Measurements from ENCODE around the gene KCNK6. TPM values are rescaled to one million over a fixed set of nuclear protein-coding genes. Genes with fewer than 3 reads are reported as not detected.

Gene KCNK6
- total RNA-seq, 1 donor from 2014 or later: 9.2 TPM

DNA sequence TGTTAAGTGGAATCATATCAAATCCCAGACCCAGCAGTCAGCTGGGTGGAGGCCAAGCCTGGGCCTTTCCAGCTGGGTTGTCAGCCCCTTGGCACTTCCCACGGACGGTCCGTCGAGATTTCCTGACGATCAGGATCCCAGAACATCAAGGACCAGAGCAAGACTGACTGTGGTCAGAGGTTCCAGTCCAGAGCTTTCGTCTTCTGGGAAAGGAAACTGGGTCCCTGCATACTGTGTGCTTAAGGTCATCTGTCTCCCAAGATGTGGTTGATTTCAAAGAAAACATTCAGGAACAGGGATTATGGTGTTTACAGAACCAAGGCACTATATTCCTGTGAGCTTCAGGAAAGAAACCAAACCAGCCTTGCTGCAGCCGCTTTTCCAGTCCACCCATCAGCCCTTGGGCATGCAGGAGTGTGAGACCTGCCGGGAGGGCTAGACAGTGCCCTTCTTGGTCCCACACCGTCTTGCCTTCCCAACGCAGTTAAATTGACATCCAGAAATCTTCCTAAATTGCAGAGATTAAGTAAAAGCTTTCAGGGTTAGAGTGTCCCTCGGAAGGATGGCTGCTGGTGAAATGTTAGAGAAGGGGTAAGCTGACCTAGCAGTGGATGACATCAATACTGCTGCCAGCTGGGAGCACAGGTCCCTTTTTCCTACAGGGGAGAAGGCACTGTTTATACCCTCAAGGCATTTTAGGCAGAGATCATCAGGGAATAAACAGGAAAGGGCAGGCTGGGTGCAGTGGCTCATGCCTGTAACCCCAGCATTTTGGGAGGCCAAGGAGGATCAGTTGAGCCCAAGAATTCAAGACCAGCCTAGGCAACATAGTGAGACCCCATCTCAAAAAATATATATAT, 20.6 kb upstream of the KCNK6 start:
- no peak for DNase-seq

GRCh38 chr19:38303517-38304351, 15.9 kb upstream of the KCNK6 start, which contains the start of gene C19orf33:
C19orf33 (plus strand) TSS chr19:38304251; CDS start chr19:38304262, 11 bp downstream.
- DNase-seq: no peak

DNA sequence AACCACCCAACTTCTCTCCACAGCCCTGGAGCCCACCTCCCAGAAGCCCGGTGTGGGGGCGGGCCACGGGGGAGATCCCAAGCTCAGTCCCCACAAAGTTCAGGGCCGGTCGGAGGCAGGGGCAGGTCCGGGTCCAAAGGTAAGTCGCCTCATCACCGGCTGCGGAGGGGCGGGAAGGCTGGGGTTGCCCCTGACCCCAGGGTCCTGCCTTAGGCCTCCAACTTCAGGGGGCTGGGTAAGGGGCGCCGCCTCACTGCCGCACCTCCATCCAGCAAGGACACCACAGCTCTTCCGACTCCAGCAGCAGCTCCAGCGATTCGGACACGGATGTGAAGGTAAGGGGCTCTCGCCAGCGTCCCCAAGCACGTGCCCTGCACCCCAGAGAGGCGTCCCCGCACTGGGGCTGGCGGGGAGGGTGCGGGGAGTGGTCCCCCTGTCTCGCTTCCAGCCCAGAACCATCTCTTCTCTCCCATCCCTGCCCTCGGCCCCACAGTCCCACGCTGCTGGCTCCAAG, 15.2 kb upstream of the KCNK6 start:
- DNase-seq: no peak

DNA sequence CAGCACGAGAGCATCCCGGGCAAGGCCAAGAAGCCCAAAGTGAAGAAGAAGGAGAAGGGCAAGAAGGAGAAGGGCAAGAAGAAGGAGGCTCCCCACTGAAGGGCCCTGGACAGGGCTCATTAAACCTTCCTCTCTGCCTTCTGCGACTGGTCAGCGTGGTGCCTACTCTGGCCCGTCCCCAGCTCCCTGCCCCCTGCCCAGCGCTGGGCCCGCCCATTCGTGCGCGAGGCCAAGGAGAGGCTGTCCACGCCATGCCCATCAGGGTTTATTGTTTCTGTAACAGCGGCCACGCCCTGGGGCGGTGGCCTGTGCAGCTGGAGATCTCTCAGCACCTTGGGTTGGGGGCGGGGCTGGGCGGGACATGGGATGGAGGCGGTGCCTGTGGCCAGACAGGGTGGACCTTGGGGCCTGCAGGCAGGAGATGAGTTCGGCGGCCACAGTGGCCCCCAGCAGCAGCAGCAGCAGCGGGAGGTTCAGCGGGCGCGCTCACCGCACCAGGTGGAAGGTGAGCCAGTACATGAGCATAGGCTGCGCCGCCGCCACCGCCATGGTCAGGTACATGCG, 14.7 kb upstream of the KCNK6 start:
- no peak for DNase-seq

DNA sequence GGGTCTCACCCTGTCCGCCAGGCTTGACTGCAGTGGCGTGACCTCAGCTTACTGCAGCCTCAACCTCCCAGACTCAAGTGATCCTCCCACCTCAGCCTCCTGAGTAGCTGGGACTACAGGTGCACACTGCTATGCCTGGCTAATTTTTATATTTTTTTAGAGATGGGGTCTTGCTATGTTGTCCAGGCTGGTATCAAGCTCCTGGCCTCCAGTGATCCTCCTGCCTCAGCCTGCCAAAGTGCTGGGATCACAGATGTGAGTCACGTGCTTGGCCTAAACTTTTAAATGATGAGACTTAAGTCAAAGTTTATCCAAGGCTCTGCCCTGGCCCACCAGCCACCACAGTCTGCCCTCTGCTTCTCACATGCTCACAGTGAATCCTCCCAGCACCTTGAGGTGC, 13.4 kb upstream of the KCNK6 start:
- DNase-seq: no peak

DNA sequence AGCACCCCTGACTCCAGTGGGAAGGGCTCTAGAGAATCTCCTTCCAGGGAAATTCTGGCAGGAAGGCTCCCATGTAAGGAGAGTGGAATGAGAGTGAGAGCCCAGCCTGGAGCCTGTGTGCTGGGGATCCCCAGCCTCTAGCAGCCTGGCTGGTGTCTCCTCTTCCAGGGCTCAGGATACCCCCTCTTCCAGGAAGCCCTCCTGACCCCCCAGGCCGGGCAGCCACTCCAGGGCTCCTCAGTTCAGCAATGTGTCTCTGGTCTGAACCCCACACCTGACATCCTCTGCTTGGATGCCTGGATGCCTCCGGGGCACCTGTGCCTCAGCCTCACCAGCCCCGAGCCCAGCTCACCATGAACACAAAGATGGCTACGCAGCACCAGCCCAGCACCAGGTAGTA, 12.6 kb upstream of the KCNK6 start:
- DNase-seq: no peak

- no peak for DNase-seq
These were observed 12.0 kb upstream of the KCNK6 start for GRCh38 chr19:38307597-38307996.

- no peak for DNase-seq
These were observed 11.5 kb upstream of the KCNK6 start for GRCh38 chr19:38308006-38308766.

GRCh38 chr19:38308926-38309614, 10.6 kb upstream of the KCNK6 start:
- DNase-seq: no peak

- no peak for DNase-seq
These were observed 9.9 kb upstream of the KCNK6 start for GRCh38 chr19:38309615-38310278.

DNA sequence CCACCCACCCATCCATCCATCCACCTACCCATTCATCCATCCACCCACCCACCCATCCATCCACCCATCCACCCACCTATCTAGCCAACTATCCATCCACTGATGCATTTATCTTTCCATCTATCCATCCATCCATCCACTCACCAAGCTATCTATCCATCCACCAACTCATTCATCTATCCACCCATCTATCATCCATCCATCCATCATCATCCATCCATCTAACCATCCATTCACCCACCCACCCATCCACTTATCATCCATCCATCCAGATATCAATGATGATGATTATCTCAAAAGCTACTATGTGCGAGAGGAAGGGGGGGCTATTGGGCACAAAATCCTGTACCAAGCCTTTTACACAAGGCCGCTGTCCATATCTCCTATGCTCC, 9.4 kb upstream of the KCNK6 start:
- DNase-seq: no peak

DNA sequence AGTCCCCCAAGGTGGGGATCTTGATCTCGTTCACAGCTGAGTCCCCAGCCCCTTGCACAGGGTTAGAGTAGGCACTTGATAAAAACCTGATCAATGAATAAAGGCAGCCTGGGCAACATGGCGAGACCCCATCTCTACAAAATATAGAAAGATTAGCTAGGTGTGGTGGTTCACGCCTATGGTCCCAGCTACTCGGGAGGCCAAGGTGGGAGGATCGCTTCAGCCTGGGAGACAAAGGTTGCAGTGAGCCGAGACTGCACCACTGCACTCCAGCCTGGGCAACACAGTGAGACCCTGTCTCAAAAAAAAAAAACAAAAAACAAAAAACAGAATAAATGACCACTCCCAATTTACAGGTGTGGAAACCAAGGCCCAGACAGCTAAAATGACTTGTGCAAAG, 8.7 kb upstream of the KCNK6 start:
- no peak for DNase-seq

- DNase-seq: peak; percentile 97
These were observed 3.8 kb upstream of the KCNK6 start, which contains the start of gene YIF1B for GRCh38 chr19:38315657-38316476. YIF1B (minus strand) TSS chr19:38315947; CDS start chr19:38315917, 30 bp downstream.

DNA sequence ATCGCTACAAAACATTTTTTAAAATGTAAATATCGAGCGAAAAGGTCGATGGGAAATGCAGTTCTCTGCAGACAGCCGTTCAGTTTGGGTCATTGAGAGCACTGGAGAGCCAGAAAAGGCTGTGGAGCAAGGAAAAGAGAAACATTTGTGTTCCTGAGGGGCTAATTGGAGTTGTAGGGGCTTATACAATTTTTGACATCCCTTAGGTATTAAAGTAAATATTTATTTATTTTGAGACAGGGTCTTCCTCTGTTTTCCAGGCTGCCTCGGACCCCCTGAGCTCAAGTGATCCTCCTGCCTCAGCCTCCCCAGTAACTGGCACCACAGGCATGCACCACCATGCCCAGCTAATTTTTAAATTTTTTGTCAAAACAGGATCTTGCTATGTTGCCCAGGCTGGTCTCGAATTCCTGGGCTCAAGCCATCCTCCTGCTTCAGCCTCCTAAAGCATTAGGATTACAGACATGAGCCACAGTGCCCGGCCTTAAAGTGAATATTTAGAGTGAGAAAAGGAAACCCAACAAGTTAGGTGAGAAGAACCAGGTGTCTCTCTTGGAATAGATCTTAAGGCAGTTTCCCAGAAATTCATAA, 3.1 kb upstream of the KCNK6 start:
- DNase-seq: no peak

DNA sequence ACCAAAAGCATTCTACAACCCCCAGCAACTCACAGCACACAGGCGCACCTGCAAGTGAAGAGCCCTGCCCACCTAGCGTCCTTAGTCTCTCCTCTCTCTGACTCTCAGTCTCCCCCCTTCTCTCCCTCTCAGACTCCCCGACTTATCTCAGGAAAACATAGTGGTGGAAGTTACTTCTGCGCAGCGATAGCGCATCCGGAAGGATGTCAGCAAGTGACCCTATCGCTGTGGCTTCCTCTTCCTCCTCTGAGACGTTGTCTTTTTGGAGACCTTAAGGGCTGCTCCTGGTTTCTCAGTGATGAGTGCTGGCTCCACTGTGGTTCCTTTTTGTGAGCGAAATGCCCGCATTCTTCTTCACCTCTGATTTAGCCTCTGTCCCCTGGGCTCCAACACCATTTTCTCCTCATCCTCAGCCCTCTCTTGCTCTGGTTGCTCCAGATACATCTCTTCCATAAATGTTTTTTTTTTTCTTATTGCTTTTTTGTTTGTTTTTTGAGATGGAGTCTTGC, 2.5 kb upstream of the KCNK6 start:
- DNase-seq: no peak

- no peak for DNase-seq
These were observed 985 bp upstream of the KCNK6 start for GRCh38 chr19:38318660-38319059.

DNA sequence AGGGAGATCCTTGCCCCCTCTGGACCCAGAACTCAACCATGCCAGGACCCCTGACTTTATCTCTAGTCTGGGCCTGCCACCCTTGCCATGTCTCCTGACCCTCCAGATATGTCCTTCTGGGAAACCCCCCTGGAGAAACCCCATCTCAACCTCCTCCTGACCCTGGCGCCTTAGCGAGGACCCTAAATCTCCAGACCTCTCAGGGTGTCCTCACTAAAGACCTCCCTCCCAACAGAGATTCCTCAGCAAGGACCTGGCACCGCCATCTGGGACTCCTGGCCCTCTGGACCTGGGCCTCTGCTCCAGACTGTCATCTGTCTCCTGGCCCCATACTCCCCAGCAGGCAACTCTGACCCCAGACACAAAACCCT, 1.3 kb downstream of the KCNK6 start:
- DNase-seq: no peak

- DNase-seq: no peak
These were observed 2.1 kb downstream of the KCNK6 start for GRCh38 chr19:38321646-38322196.

- no peak for DNase-seq
These were observed 3.6 kb downstream of the KCNK6 start for GRCh38 chr19:38323291-38323690.

All from skin of body (tissue), 2 donors.